ENCODE data around the gene TWIST2.

Gene TWIST2

DNA sequence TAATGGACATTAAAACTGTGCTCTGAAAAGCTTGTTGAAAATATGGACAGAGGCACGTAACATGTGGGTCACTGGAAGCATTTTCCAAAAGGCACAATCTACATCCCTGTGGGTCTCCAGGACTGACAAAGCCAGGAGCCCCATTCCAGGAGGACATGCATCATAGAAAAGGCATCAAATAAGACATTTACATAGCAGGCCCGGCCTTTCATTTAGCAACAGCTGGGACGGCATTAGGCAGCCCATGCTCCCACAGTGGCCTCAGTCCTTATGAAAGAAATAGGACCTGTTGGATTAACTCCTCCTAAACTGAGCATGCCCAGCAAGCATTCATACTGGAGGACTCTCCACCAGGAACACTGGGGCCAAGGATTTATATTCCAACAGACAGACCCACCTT is 72.2 kb downstream of the TWIST2 start:
- DNase-seq (ENCODE audit: low read depth) = no peak

DNA sequence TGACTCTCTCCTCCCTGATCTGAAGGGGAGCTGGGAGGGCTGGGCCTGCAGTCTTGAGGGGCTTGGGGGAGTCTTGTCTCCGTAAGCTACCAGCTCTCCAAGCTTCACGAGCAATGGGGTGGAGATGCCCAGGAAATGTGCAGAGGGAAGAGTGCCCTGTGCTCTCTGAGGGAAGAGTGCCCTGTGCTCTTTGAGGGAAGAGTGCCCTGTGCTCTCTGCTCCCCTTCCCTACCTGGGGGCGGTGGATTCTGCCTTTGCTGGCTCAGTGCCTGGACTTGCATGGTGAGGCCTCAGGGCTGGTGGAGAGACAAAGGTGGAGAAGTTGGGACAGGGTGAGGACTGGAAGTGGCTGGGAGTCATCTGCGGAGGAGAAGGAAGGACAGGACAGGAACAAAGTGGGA is 72.7 kb downstream of the TWIST2 start:
- DNase-seq (ENCODE audit: low read depth) = no peak

DNA sequence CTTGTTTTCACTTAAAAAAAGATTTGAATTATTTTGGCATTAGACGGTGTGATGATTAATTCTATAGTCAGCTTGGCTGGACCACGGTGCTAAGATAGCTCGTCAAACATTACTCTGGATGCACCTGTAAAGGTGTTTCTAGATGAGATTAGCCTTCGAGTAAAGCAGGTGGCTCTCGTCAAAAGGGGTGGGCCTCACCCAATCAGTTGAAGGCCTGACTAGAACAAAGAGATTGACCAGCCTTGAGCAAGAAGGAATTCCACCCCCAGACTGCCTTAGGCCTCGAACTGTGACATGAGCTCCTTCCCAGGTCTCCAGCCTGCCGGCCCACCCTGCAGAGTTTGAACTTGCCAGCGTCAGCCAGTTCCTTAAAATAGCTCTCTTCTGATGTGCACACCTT is 73.4 kb downstream of the TWIST2 start:
- no peak for DNase-seq (ENCODE audit: low read depth)

DNA sequence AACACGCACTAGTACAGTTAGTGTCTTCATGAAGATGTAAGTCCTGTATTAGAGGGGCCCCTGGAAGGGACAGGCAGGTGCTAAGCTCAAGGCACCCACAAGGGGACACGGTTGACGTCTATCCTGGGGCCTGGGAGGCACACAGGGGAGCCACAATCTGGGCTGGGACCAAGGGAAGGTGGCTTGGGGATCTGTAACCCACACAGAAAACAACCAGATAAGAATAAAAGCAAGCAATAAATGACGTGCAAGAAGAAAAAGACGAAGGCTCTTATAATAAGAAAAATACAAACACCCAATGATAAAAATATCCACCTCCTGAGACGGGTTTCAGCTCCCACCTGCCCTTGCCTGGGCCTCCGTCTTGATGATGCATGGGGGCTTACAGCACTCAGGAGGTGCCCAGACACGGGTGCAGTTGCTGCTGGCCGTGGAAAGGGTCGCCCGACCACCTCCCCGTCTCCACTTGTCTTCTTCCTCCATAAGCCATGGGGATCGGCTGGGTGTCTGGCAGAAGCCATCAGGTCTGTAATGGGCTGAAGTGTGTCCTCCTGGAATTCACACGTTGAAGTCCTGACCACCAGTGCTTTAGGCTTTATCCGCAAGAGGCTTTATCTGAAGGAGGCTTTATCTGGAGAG is 73.9 kb downstream of the TWIST2 start:
- DNase-seq (ENCODE audit: low read depth) = no peak

DNA sequence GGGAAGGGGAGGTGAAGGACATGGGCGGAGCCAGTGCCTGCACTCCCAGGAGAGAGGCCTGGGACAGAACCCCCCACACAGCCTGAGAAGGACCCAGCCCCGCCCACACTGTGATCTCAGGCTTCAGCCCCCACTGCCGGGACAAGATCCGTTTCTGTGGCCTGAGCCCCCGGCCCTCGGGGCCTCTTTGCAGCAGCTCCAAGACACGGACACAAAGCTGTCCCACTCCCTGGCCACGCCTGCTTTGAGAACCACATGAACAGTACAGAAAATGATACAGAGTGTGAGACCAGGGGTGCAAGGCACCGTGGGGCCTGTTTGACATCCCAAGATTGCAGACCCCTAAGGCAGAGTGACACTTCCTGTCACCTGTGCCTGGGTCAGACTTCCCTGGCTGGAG is 74.5 kb downstream of the TWIST2 start:
- DNase-seq (ENCODE audit: low read depth) = no peak

DNA sequence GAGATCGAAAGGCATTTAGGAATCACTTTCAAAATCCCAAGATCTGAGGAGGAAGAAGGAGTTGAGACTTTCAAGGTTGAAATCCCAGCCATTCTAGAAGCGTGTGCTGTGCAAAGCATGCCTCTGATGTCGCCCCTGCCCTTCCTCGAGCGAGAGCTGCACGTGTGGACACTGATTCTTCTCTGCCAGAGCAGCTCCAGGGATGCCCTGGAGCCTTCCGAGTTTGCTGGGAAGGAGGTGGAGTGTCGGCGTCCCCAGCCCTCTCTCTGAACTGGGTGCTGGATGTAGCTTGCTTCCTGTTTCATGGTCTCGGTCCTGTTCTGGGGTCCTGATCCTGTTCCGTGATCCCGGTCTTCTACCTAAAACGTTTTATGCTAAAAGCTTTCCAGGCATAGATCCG is 76.1 kb downstream of the TWIST2 start:
- DNase-seq (ENCODE audit: low read depth) = no peak

DNA sequence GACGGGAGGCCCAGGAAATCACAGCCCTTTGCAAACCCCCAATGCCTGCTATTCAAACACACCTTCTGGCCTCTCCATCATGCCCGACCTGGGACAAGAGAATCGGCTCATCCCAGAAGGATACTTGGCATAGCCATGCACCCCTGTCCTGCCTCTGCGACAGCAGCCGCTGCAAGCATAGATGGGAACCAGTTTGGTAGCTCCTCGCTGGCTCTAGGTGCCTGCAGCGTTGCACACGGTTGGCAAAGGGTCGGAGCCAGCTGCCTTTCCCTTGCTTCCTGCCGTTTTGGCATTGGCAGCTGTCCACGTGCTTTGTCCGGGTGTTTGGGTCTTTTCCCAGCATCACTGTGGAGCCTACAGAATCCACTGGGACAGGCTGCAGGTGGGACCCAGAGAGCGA is 76.9 kb downstream of the TWIST2 start:
- DNase-seq (ENCODE audit: low read depth) = no peak

DNA sequence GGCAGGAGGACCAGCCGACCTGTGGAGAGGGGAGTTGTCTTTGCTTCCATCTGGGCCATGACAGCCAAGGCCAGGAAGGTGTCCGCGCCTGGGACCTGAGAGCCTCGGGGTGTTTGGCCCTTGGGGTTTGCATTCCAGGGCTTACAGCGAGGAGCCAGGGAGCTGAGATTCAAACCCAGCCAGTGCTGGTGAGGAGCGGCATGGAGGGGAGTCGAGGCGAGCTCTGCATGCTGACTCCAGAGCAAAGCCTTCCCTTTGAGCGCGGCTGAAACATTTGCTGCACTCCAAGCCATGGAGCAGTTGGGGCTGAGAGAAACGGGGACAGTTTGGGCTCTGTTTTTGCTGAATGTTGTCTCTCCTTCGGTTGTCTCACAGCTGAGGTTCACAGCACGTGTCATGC is 77.4 kb downstream of the TWIST2 start:
- DNase-seq (ENCODE audit: low read depth) = no peak

DNA sequence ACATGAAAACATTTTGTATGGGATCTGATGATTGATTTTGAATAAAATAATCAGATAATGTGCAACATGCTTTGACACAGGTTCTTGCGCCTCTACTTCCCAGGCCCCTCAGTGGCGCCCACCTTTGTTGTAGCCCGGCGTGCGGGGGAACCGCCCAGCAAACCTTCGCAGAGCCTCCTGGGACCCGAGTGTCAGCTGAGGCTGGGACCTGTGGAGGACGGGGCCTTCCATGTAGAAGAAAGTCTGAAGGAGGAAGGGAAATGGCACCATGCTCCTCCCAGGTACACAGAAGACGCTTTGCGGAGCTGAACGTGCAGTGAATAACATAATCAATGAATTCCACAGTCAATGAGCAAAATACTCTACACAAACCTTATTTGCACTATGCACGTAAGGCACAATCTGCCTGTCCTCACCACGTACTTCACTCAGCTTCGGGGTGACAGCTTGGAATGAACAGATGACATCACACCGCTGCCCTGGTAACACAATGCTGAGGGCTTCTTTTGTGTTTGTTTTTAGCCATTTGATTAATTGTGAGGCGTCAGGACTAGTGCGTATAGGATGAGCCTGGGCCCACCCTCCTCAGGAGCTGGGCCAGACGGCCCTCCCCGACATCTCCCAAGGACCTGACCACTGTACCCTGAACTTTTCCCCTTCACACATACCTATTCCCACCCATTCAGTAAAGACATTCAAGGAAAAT is 78.1 kb downstream of the TWIST2 start:
- DNase-seq (ENCODE audit: low read depth) = no peak

DNA sequence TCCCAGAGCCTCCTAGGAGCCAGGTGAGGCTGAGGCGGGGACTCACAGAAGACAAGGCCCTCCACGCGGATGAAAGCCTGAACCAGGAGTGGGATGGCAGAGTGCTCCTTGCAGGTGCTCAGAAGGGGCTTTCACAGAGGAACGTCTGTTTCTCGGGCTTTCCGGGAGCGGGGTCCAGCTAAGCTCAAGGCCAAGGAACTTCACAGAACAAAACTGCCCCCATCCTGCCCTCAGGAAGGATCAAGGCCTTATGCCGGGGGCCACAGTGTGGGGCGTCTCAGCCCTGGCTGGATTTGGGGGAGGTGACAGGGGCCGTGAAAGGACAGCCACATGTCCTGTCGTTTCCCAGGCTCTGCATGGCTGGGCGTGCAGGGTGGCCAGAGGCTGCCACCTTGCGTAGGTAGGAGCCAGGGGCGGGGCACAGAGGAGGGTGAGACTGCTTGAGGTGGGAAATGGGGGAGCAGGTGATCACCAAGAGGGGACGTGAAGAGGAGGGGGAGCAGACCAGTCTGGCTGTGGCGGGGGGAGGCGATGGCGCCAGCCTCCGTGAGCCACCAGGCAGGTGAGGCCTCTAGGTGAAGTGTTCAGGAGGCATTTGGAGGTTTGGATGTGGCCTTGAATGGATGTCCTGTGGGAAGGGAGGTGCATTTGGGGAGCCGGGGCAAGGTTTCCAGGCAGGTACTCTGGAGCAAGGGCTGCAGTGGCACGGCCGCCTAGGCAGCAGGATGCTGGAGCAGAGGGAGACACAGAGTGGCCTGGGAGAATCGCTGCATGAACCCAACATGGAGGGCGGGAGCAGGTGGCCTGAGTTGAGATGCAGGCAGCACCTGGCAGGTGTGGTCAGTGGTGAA is 79.1 kb downstream of the TWIST2 start:
- no peak for DNase-seq (ENCODE audit: low read depth)

DNA sequence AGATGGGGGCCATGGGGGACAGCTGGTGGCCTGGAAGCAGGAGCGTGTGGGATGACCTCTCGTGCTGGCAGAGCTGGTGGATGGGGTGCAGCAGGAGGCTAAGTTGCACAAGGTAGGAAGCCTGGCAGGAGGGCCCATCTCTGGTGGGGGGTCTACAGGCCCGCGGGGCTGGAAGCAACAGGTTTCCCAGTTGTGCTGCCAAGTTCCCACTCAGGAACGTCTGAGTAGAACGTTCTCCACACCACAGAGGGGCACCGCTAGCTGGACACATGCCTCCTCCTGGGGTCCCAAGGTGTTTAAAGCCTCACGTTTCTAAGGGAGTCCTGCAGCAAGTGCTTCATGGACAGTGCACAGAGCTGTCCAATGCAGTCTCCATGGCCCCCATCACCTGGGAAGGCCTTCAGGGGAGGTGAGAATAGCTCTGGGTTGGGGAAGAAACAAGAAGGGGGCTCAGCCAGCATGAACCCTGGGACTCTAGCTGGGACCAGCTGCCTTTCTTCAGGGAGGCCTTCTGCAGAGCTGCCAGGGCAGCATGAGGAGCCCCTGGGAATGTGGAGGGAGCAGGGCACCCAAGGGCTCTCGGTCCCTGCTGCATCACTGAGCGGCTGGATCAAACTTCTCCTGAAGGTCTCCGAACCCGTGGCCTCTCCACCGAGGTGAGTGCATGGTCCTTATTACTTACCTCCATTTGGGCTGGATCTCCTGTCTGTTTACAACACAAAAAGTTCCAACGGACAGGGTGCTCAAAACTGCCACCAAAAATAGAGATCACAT is 80.0 kb downstream of the TWIST2 start:
- no peak for DNase-seq (ENCODE audit: low read depth)

DNA sequence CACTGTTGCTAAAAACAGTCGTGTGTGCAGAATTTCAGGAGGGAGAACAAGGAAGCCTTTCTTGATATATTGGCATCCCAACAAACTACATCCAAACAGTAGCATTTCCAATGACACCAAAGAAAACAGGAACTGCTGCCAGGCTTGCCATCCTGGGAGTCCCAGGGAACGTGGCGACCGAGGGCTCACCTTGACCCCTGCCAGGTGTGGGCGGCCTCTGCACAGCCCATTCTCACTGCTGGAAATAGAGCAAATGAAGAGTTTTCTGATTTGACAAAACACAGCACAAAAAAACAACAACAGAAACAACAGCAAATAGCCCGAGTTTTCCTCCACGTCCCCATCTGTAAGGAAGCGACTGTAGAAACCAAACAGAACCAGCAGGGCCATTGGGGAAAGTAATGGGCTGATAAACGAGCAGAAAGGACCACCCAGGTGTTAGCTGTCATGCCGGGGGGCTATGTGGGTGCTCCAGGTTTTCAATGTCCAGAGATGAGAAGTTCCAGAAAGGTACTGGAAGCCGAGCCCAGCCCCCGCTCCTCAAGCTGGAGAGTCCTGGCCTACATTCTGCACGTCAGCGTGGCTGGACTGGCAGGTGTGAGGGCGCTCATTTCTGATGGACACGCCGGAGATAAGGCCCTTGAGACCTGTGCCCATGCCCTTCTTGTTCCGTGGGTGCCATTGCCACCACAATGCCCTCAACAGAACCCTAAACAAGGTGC is 80.8 kb downstream of the TWIST2 start:
- DNase-seq (ENCODE audit: low read depth) = no peak

DNA sequence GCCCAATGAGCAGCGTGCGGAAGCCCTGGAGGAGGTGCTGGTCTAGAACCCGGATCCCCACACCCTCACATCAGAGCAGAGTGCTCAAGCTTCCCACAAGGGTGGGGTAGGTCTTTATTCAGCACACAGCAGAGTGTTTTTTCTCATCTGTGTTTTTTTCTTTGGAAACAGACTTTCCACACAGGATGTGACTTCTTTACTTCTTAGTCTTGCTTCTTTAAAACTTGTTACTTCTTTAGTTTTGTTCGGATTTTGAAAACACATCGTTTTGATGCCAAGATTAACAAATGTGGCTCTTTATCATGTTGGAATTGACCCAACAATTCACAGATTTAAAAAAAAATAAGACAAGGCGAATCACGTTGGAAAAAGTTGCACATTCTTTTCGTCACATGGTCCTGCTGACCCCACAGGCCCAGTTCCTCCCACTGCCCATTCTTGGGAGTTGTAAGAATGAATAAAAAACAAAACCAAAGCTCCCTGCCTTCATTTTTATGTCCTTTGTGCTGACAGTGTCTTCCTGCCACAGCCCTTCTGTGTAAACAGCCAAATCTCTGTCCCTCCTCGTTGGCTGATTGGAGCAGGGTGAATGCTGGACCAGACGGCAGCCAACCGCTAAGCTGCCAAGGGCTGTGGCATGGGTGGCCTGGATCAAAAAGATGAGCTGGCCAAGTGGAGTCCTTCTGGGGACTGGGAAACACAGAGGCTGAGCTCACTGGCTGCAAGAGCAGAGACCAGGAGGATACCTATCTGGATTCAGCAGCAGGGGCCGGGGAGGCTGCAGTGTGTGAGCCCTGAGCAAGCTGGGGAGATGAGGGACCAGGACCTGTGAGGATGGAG is 81.6 kb downstream of the TWIST2 start:
- DNase-seq (ENCODE audit: low read depth) = no peak

DNA sequence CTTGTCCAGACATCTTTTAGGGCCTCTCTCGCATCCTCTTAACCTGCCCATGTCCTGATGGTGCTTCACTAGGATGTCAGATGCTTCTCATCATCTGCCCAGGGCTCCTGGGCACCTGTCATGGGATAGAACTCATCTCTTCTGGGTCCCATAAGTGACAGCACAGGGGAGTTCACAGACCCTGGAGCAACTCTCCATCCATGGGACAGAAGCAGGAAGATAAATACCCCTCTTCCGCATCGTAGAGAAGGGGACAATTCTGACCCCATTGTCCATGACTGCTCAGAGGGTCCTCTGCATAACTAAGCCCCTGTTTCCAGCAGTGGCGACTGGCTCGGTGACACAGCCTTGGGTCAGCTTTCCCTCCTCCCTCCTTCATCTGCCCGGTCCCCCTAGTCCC is 82.3 kb downstream of the TWIST2 start:
- no peak for DNase-seq (ENCODE audit: low read depth)

DNA sequence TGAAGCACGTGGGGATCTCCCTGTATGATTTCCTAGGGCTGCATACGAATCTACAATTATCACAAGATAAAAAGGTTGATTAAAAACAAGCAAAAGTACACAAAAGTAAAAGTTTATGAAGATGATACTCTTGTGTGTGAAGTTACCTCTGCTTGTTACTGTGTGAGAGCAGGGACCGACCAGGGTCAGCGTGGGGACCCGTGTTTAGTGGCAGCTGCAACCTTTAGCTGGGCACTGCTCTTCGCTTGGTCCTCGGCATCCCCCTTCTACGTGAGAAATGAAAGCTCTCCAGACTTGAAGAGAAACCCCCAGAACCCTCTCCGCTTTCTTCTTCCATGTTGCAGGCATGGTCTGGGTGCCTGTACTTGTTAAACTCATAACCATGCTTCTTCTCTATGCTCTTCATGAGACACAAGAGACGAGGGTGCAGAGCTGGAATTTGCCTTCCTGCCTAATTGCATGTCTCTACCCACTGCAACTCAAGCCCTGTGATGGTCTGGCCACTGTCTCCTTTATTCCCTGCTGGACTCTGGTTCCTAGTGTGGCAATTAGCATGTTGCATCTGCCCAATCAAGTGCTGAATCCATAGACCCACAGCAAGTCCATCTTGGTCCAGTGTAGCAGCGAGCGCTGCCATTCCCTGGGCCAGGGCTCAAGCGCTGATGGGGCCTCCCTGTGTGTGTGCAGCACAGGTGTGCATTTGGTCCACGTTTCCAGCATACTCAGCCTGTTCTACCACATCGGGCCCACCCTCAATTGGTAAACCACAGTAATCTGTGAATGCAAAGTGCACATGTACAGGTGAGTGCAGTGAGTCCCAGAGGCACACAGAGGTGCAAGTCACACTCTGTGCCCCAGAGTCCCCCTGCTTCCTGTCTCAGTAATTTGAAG is 88.5 kb downstream of the TWIST2 start:
- DNase-seq (ENCODE audit: low read depth) = no peak

DNA sequence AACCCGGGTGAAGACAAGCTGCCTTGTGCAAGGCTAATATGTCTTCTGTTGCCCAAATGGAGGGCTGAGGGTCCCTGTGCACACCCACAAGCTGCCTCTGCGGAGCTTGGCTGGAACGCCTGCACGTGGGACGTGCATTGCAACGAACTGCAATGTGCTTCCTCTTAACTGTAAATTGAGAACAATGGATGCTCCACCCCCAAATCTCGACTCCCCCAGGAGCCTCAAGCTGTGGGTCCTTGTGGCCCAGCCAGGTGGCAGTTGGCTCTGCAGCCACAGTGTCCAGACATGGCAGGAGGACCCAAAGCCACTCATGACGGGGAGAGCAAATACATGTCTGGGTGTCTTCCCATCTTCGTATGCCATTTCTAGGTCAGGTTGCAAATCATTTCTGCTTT is 90.1 kb downstream of the TWIST2 start:
- DNase-seq (ENCODE audit: low read depth) = no peak

DNA sequence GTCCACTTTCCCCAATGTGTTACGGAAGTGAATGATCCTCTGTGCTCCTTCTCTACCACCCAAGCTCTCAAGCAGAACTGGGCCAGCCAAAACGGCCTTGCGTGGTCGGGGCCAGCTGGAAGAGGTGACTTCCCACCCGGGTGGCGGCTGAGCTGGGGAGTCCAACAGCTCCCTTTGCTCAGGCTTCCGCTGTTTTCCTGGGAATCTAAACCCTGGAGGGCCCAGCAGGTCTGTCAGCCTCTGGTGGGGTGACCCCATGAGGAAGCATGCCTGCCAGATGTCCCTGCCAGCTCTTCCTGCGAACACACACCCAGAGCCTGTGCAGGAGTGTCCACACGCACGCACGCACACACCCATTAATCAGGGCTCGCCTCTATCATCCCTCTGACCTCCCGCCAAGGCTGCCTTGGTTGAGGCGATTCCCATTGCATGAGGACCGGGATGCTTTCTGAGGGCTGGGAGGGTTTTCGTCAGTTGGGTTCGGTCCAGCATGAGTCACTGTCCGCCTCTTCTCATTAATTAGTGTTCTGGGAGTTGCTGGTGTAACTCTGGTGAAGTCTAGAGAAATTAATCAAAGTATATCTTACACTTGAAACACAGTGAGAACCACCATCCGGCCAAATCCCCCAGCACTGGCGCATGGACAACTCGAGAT is 90.6 kb downstream of the TWIST2 start:
- DNase-seq (ENCODE audit: low read depth) = no peak

DNA sequence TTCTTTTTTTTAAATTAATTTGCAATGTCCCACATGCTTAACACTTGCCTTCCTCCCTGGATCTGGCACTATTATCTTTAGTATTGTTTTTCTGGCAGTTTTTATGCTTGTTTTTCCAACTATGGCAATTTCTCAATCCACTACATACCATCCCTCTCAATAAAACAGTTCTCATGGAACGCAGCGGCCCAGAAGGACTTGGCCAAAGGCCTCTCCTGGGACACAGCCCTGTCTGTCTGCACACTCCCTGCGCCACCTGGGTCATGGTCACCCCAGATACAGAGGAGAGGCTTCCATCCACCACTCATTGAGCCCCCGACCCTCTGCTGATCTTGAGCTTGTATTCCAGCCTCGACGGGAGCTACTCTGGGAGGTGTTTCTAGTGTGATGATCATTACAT is 91.2 kb downstream of the TWIST2 start:
- DNase-seq (ENCODE audit: low read depth) = no peak
